BE2C (cell line): ENCODE measurements around the gene MEX3A.
A peak's percentile ranks its signal among the peaks of the same experiment; 100 is the strongest.

ENCODE experiments used
- DNase-seq: peaks from one replicate; pipeline ENCODE4 v3.0.0-alpha.2; 2020
- H3K27me3 ChIP-seq: fragments of 250-450 bp; sonication (Bioruptor Pico); 2 replicates; pipeline ENCODE4 v1.5.1; 2020; ENCODE audit warnings: mild to moderate bottlenecking
- H3K36me3 ChIP-seq: fragments of 250-450 bp; sonication (Bioruptor Pico); 2 replicates; pipeline ENCODE4 v1.5.1; 2020; ENCODE audit warnings: mild to moderate bottlenecking
- H3K4me1 ChIP-seq: fragments of 250-450 bp; sonication (Bioruptor Pico); 2 replicates; pipeline ENCODE4 v1.5.1; 2020
- H3K4me3 ChIP-seq: 2 replicates; pipeline ENCODE4 v1.5.1; 2011; ENCODE audit warnings: low read depth, low read length
- H3K9me3 ChIP-seq: fragments of 250-450 bp; sonication (Bioruptor Pico); 2 replicates; pipeline ENCODE4 v1.5.1; 2020
- TF ChIP-seq, protein P1 (sequence below): IDR thresholded peaks from 2 replicates; pipeline ENCODE4 v1.5.1; 2012; ENCODE audit warnings: mild to moderate bottlenecking, low read depth, low read length

Gene MEX3A

DNA sequence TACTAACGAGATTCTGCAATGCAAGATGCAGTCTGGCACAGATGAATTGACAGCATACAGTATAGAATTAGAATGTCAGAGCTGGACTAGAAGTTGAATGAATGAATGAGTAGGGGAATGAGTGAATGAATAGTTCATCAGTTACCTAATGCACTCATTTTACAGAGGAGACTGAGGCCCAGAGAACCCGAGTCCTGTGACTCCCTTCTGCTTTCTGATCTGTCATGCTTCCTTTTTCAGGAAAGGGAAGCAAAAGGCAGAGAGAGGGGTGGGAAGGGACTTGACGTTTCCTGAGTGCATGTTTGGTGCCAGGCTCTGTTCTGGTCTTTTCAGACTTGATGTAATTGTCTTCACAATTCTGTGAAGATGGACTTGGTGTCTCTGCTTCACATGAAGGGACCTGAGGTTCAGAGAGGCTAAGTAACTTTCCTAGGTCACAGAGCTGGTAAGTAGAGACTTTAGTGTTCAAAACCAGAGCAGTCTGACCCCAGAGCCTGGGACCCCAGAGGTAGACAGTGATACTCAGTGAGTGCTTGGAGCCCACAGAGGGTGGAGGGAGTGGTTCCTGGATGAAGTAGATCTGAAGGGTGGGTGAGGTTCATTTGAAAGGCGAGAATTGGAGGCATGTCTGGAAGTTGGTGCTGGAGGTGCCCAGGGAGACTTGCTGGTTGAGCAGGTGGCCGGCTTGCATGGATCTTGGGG lies 8.0 kb upstream of the MEX3A start:
- H3K9me3 ChIP-seq = no peaks in the 10 kb centered on the region
- DNase-seq = no peak
- H3K27me3 ChIP-seq = no peaks in the 10 kb centered on the region
- H3K4me1 ChIP-seq = peaks cover 12% of the 10 kb centered on the region
- TF ChIP-seq, protein P1, sequence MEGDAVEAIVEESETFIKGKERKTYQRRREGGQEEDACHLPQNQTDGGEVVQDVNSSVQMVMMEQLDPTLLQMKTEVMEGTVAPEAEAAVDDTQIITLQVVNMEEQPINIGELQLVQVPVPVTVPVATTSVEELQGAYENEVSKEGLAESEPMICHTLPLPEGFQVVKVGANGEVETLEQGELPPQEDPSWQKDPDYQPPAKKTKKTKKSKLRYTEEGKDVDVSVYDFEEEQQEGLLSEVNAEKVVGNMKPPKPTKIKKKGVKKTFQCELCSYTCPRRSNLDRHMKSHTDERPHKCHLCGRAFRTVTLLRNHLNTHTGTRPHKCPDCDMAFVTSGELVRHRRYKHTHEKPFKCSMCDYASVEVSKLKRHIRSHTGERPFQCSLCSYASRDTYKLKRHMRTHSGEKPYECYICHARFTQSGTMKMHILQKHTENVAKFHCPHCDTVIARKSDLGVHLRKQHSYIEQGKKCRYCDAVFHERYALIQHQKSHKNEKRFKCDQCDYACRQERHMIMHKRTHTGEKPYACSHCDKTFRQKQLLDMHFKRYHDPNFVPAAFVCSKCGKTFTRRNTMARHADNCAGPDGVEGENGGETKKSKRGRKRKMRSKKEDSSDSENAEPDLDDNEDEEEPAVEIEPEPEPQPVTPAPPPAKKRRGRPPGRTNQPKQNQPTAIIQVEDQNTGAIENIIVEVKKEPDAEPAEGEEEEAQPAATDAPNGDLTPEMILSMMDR = no peak
- no peak overlapping the region for H3K4me3 ChIP-seq
- peaks cover 8% of the 10 kb centered on the region for H3K36me3 ChIP-seq

DNA sequence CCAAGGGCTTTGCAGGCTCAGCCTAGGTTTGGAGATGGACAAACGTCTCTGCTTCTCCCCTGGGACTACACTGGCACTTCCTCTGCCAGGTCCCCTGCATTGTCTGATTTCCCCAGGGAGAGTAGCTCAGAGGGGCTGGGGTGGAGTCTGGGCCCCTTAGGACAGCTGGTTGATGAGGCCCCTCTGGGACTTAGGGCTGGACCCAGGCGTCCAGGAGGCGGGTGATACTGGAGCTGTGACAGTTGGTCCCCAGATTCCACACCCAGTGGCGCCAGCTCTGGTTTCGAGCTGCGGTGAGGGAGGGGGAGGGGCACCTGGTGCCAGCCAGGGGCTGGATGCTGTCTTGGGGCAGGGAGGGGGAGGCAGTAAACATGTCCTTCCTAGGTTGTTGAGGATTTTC lies 7.4 kb upstream of the MEX3A start:
- Histone ChIP-seq H3K36me3 (peaks cover 8% of the 10 kb centered on the region), H3K27me3 (no peaks in the 10 kb centered on the region), H3K4me1 (peaks cover 12% of the 10 kb centered on the region), H3K9me3 (no peaks in the 10 kb centered on the region), H3K4me3 (no peak overlapping the region)
- TF ChIP-seq, protein P1 = no peak
- peak; percentile 63 for DNase-seq

DNA sequence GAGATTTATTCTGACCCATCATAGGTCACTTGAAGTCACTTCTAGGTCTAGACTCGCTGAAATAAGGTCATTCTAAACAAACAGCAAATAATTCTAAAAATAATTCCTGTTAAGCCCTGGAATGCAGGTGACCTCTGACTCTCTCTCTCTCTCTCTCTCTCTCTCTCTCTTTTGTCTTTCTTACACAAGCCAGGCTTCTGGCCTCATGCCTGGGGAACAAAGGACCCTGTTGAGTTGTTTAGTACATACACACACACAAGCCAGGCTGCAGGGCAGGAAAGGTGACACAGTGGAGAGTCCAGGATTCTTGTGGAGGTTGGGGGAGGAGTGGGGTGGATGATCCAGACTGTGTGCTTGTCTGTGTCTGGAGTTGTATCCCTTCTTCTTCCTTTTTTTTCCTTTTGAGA lies 4.0 kb upstream of the MEX3A start:
- Histone ChIP-seq H3K27me3 (no peaks in the 10 kb centered on the region), H3K4me3 (no peak overlapping the region), H3K9me3 (no peaks in the 10 kb centered on the region), H3K36me3 (peaks cover 4% of the 10 kb centered on the region), H3K4me1 (peaks cover 14% of the 10 kb centered on the region)
- TF ChIP-seq, protein P1 = no peak
- no peak for DNase-seq

DNA sequence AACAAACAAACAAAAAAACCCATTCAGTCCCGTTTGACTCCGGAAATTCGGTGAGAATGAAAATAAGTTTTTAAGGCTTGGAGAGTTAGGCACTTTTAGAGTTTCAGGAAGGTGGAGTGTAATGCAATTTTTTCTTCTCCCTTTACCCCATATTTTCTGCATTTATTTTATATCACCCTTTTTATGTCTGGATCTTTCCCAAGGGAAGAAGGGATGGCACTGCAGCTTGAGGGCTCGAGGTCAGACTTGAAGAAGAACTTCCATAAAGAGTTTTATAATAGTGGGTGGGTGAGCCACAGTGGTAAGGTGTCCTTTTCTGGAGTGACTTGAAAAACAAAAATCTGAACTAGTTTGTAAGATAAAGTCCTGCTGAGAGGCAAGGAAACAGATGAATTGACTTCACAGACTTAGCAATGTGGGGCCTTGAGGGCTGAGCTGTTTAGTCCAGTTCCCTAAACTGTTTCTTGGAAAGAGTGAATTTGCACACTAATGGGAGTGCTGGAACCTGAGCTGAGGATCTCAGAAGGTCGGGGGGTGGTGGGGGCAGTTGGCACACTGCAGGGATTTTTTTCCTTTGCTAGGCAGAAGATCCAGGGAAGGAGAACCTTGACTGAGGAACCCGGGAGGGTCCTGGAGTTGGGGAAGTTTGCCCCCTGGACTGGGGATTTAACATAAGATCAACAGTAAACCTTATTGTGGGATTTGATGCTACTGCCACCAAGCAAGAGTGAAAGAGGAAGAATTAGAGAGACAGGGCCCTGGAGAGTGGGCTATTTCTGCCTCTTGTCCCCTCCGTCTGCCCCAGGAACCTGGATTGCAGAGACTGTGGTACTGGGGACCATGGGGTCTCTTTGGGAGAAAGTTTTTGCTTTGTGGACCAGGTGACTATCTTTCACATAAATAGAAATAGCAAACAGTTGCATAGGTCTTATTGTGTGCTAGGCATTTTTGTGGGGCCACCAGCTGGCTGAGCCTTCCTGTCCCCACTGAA lies 1.8 kb upstream of the MEX3A start:
- no peaks in the 10 kb centered on the region for H3K9me3 ChIP-seq
- H3K4me3 ChIP-seq = peak overlapping the region; percentile 91; the same call in 1 of the 2 replicates
- no peaks in the 10 kb centered on the region for H3K27me3 ChIP-seq
- no peak for DNase-seq
- TF ChIP-seq, protein P1 = no peak
- H3K36me3 ChIP-seq = peaks cover 6% of the 10 kb centered on the region; the same call in 1 of the 2 replicates
- peaks cover 2% of the 10 kb centered on the region; the same call in 1 of the 2 replicates for H3K4me1 ChIP-seq

DNA sequence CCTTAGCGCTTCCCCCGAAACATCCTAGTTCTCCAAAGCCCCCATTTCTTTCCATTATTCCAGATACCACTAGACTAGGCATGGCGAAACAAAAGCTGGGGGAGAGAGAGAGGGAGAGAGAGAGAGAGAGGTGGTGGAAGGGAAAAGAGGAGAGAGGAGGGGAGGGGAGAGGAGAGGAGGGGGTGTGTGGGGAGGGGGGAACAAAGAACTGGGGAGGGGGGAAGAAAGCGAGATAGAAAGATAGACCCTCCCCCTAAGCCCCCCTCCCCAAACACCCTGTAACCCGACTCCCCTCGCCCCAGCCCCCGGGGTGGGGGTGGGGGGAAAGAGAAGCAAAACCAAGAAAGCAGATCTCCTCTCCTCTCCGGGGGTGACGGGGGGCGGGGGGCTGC lies 352 bp downstream of the MEX3A start:
- peaks cover 18% of the 10 kb centered on the region for H3K36me3 ChIP-seq
- peak overlapping the region; percentile 91 for H3K4me3 ChIP-seq
- DNase-seq = no peak
- H3K9me3 ChIP-seq = no peaks in the 10 kb centered on the region
- TF ChIP-seq, protein P1 = no peak
- H3K4me1 ChIP-seq = peaks cover 7% of the 10 kb centered on the region; the same call in 1 of the 2 replicates
- H3K27me3 ChIP-seq = no peaks in the 10 kb centered on the region
